GM23338 (cell line): ENCODE results near the gene MTOR.

Experiments
- CREB1 ChIP-seq: fragments of 250-450 bp; sonication (Bioruptor Pico); IDR thresholded peaks from 2 replicates; pipeline ENCODE4 v1.5.0; 2020; ENCODE audit warnings: low read depth, mild to moderate bottlenecking, moderate library complexity
- CTCF ChIP-seq, 2 experiments: fragments of 200-600 bp in 1 of 2; sonication (generic) in 1 of 2; conservative IDR thresholded peaks; 2 replicates each; pipeline versions ENCODE4 v1.5.1 to v1.6.1; 2016 to 2017; ENCODE audit warnings: antibody characterized with exemption in 2 of 2, low read depth in 2 of 2, mild to moderate bottlenecking in 2 of 2, moderate library complexity in 1 of 2
- EZH2 ChIP-seq: fragments of 200-600 bp; sonication (generic); IDR thresholded peaks from one replicate; pipeline ENCODE4 v1.8.0; 2017; ENCODE audit warnings: antibody characterized with exemption, mild to moderate bottlenecking, low read depth; ENCODE audit not compliant: unreplicated experiment
- EZH2phosphoT487 ChIP-seq: fragments of 200-600 bp; sonication (generic); IDR thresholded peaks from one replicate; pipeline ENCODE4 v1.8.1; 2018; ENCODE audit warnings: antibody characterized with exemption; ENCODE audit not compliant: unreplicated experiment
- JUNB ChIP-seq: IDR thresholded peaks from one replicate; pipeline ENCODE4 v1.6.1; 2016; ENCODE audit warnings: antibody characterized with exemption; ENCODE audit not compliant: unreplicated experiment
- NANOG ChIP-seq: IDR thresholded peaks from 2 replicates; pipeline ENCODE4 v1.6.1; 2016; ENCODE audit warnings: antibody characterized with exemption, borderline replicate concordance
- POLR2AphosphoS5 ChIP-seq: IDR thresholded peaks from 2 replicates; pipeline ENCODE4 v1.6.1; 2016; ENCODE audit warnings: antibody characterized with exemption, low read depth
- REST ChIP-seq: IDR thresholded peaks from one replicate; pipeline ENCODE4 v1.6.1; 2018; ENCODE audit warnings: antibody characterized with exemption; ENCODE audit not compliant: unreplicated experiment
- STAT1 ChIP-seq: IDR thresholded peaks from one replicate; pipeline ENCODE4 v1.6.1; 2016; ENCODE audit warnings: antibody characterized with exemption; ENCODE audit not compliant: unreplicated experiment
- ZNF114 ChIP-seq: fragments of 250-450 bp; sonication (Bioruptor Pico); IDR thresholded peaks from 2 replicates; pipeline ENCODE4 v1.5.0; 2020; ENCODE audit warnings: mild to moderate bottlenecking, moderate library complexity
- ZNF331 ChIP-seq: fragments of 250-450 bp; sonication (Bioruptor Pico); IDR thresholded peaks from 2 replicates; pipeline ENCODE4 v1.5.0; 2020; ENCODE audit warnings: low read depth, mild to moderate bottlenecking, moderate library complexity

- TF ChIP-seq CTCF (conservative IDR thresholded peaks at IDR 0.05; ENCODE audit: low read depth in 2 of 2): no peak
- no peak for TF ChIP-seq EZH2
- TF ChIP-seq POLR2AphosphoS5: no peak
- TF ChIP-seq REST: no peak
- TF ChIP-seq NANOG: no peak
- no peak for TF ChIP-seq JUNB
- TF ChIP-seq STAT1: no peak
- TF ChIP-seq CREB1: no peak
- TF ChIP-seq EZH2phosphoT487: no peak
- TF ChIP-seq ZNF331 (CRISPR knock-in tag): no peak
- TF ChIP-seq ZNF114 (CRISPR knock-in tag): no peak
Observed at GRCh38 chr1:11131816-11132215, 130.5 kb downstream of the MTOR start.
